Measurements from ENCODE around the gene FTO.

The FTO gene

DNA sequence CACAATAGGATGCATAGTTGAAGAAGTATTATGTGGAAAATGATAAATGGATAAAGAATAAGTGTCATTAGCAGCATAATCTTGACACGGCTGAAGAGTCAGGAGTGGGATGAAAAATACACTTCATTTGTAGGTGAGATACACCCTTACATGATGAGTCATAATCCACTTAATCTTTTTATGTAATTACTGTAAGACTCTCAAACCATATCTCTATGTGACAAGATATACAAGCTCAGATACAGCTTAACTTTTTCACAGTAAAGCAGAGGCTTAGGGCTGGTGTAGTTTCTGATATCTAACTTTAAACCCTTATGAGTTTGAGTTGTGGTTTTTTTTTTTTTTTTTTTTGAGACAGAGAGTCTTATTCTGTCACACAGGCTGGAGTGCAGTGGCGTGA is 101.2 kb downstream of the FTO start:
- H3K4me3 ChIP-seq (ENCODE audit: low read depth, low read length): no peak overlapping the region
- no peak for DNase-seq (ENCODE audit: low read depth)
- TF ChIP-seq CTCF (conservative IDR thresholded peaks at IDR 0.05; ENCODE audit: low read depth, low read length): no peak

GRCh38 chr16:53805752-53806151 is 101.8 kb downstream of the FTO start:
- H3K4me3 ChIP-seq (ENCODE audit: low read depth, low read length): no peak overlapping the region
- no peak for TF ChIP-seq CTCF (conservative IDR thresholded peaks at IDR 0.05; ENCODE audit: low read depth, low read length)

DNA sequence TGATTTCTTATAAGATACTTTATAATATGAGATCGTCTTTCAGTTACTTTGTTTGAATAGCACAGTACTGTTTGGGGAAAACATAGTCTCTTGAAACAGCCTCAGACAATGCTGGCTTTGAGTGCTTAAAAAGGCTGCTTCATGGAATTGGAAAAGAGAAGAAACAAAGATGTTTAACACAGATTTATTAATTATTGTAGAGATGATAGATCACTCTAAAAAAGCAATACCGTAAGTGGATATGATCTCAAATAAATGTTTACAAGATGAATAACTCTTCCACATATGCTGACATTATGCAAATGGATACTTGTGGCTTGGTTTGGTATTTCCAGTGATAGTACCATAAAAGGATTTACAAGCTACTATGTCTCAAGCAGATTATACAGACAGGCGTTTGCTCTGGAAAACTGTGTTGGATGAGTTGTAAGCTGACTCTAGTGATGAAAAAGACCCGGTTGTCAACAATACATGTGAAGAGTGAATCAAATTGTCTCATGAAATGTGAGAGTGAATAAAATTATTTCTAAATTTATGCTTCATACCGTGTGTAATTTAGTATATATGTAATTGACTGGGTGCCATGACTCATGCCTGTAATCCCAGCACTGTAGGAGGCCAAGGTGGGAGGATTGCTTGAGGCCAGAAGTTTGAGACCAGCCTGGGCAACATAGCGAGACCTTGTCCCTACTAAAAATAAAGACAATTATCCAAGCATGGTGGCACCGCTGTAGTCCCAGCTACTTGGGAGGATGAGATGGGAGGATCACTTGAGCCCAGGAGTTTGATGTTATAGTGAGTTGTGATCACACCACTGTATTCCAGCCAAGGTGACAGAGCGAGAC is 105.4 kb downstream of the FTO start:
- no peak for TF ChIP-seq CTCF (conservative IDR thresholded peaks at IDR 0.05; ENCODE audit: low read depth, low read length)
- peak; percentile 93 for DNase-seq (ENCODE audit: low read depth)
- H3K4me3 ChIP-seq (ENCODE audit: low read depth, low read length): no peak overlapping the region

More at GRCh38 chr16:53805752-53806151, 101.8 kb downstream of the FTO start:
- DNase-seq (ENCODE audit: low read depth): no peak

GRCh38 chr16:53812914-53813313 is 109.0 kb downstream of the FTO start:
- no peak for TF ChIP-seq CTCF (conservative IDR thresholded peaks at IDR 0.05; ENCODE audit: low read depth, low read length)
- no peak overlapping the region for H3K4me3 ChIP-seq (ENCODE audit: low read depth, low read length)
- DNase-seq (ENCODE audit: low read depth): no peak

GRCh38 chr16:53814801-53815200 is 110.8 kb downstream of the FTO start:
- H3K4me3 ChIP-seq (ENCODE audit: low read depth, low read length): no peak overlapping the region
- no peak for TF ChIP-seq CTCF (conservative IDR thresholded peaks at IDR 0.05; ENCODE audit: low read depth, low read length)
- no peak for DNase-seq (ENCODE audit: low read depth)

GRCh38 chr16:53816211-53816836 is 112.4 kb downstream of the FTO start:
- TF ChIP-seq CTCF (conservative IDR thresholded peaks at IDR 0.05; ENCODE audit: low read depth, low read length): no peak
- peak; percentile 47 for DNase-seq (ENCODE audit: low read depth)
- no peak overlapping the region for H3K4me3 ChIP-seq (ENCODE audit: low read depth, low read length)
